SU-DHL-6 (cell line): ENCODE results near the gene HEXD.
"Not testable (repeated sequence)": the region's sequence is repeated elsewhere in the genome, so short reads cannot be mapped to it uniquely, and the experiment has no call there.

ENCODE experiments used
- EZH2phosphoT487 ChIP-seq: fragments of 200-600 bp; sonication (generic), shearing (Covaris generic); conservative IDR thresholded peaks from 2 replicates; pipeline ENCODE4 v1.6.1; 2018; ENCODE audit warnings: mild to moderate bottlenecking, antibody characterized with exemption, low read length, moderate library complexity, mixed read lengths
- TF ChIP-seq, protein P1 (sequence below): fragments of 200-600 bp; sonication (generic); IDR thresholded peaks from one replicate; pipeline ENCODE4 v1.5.1; 2017; ENCODE audit warnings: antibody characterized with exemption, mild to moderate bottlenecking, low read length, moderate library complexity; ENCODE audit not compliant: insufficient read depth, poor library complexity, severe bottlenecking

- TF ChIP-seq, protein P1, sequence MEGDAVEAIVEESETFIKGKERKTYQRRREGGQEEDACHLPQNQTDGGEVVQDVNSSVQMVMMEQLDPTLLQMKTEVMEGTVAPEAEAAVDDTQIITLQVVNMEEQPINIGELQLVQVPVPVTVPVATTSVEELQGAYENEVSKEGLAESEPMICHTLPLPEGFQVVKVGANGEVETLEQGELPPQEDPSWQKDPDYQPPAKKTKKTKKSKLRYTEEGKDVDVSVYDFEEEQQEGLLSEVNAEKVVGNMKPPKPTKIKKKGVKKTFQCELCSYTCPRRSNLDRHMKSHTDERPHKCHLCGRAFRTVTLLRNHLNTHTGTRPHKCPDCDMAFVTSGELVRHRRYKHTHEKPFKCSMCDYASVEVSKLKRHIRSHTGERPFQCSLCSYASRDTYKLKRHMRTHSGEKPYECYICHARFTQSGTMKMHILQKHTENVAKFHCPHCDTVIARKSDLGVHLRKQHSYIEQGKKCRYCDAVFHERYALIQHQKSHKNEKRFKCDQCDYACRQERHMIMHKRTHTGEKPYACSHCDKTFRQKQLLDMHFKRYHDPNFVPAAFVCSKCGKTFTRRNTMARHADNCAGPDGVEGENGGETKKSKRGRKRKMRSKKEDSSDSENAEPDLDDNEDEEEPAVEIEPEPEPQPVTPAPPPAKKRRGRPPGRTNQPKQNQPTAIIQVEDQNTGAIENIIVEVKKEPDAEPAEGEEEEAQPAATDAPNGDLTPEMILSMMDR, result not testable (repeated sequence)
- not testable (repeated sequence) for TF ChIP-seq EZH2phosphoT487
Observed at GRCh38 chr17:82459936-82460335, 41.8 kb downstream of the HEXD start.
